Smooth muscle cell (in vitro differentiated cells): ENCODE measurements around the gene MYH7B. TPM values are rescaled to one million over a fixed set of nuclear protein-coding genes. Genes with fewer than 3 reads are reported as not detected.

Source experiments
- DNase-seq: peaks from one replicate; lab custom pipeline; 2025; ENCODE audit not compliant: unreplicated experiment; lab: John Stamatoyannopoulos, UW
- H2AFZ ChIP-seq: fragments of 200-600 bp; sonication (generic); 2 replicates; pipeline ENCODE4 v1.6.0; 2016; ENCODE audit warnings: antibody characterized with exemption, low read depth, mild to moderate bottlenecking
- H3F3A ChIP-seq: fragments of 200-600 bp; sonication (generic); 2 replicates; pipeline ENCODE4 v1.6.0; 2017; ENCODE audit warnings: antibody characterized with exemption, low read depth
- H3K27ac ChIP-seq: fragments of 200-600 bp; sonication (generic); 2 replicates; pipeline ENCODE4 v1.5.1; 2016; ENCODE audit warnings: low read depth, mild to moderate bottlenecking
- H3K27me3 ChIP-seq: fragments of 200-600 bp; sonication (generic); 2 replicates; pipeline ENCODE4 v1.6.1; 2016; ENCODE audit warnings: low read depth, mild to moderate bottlenecking
- H3K36me3 ChIP-seq: fragments of 200-600 bp; sonication (generic); 2 replicates; pipeline ENCODE4 v1.5.1; 2016; ENCODE audit warnings: low read depth
- H3K4me1 ChIP-seq: fragments of 200-600 bp; sonication (generic); 2 replicates; pipeline ENCODE4 v1.5.1; 2016; ENCODE audit warnings: low read depth
- H3K4me2 ChIP-seq: fragments of 200-600 bp; sonication (generic); 2 replicates; pipeline ENCODE4 v1.6.0; 2016; ENCODE audit warnings: mild to moderate bottlenecking
- H3K4me3 ChIP-seq: fragments of 200-600 bp; sonication (generic); 2 replicates; pipeline ENCODE4 v1.5.1; 2016; ENCODE audit warnings: mild to moderate bottlenecking
- H3K79me2 ChIP-seq: fragments of 200-600 bp; sonication (generic); 2 replicates; pipeline ENCODE4 v1.6.0; 2016; ENCODE audit warnings: low read depth, mild to moderate bottlenecking
- H3K9ac ChIP-seq: fragments of 200-600 bp; sonication (generic); 2 replicates; pipeline ENCODE4 v1.6.0; 2016; ENCODE audit warnings: low read depth
- H3K9me3 ChIP-seq: fragments of 200-600 bp; sonication (generic); replicated peaks from 2 replicates; pipeline ENCODE4 v1.5.1; 2016; ENCODE audit warnings: low read depth
- H4K20me1 ChIP-seq: fragments of 200-600 bp; sonication (generic); 2 replicates; pipeline ENCODE4 v1.6.0; 2016; ENCODE audit warnings: low read depth
- CTCF ChIP-seq: fragments of 200-600 bp; sonication (generic); IDR thresholded peaks from 2 replicates; pipeline ENCODE4 v1.5.1; 2017; ENCODE audit warnings: borderline replicate concordance, mild to moderate bottlenecking, antibody characterized with exemption; ENCODE audit not compliant: insufficient read depth, poor library complexity, severe bottlenecking
- WGBS: methylation state at CpG from one replicate; pipeline ENCODE4 v1.1.7; 2016; ENCODE audit warnings: low lambda C conversion rate; 5-methylcytosine and 5-hydroxymethylcytosine counted together
- polyA plus RNA-seq: library from polyadenylated mRNA; unstranded; fragments of >200 nt; fragmentation: Nextera tagmentation; extraction: Ambion mirVana; gene quantifications from 2 replicates; pipeline ENCODE4 v1.2.1, GENCODE V29; 2016
- total RNA-seq: library from RNA; depleted of rRNA; stranded (reverse); fragments of >200 nt; gene quantifications from 2 replicates; pipeline ENCODE4 v1.2.3, GENCODE V29; 2014

Gene MYH7B
- total and polyA plus RNA-seq, 2 experiments from 2014 or later: 0.67 TPM; not detected in 1

GRCh38 chr20:35002426-35003210 is 47.0 kb downstream of the MYH7B start:
- Histone ChIP-seq H4K20me1 (peaks cover 25% of the 10 kb centered on the region), H2AFZ (no peak overlapping the region), H3K79me2 (no peaks in the 10 kb centered on the region), H3K36me3 (peaks cover 11% of the 10 kb centered on the region), H3K4me2 (no peak overlapping the region), H3K4me3 (no peak overlapping the region), H3K9ac (no peak overlapping the region), H3K27me3 (no peaks in the 10 kb centered on the region), H3K9me3 (no peaks in the 10 kb centered on the region), H3K27ac (no peak overlapping the region), H3F3A (no peaks in the 10 kb centered on the region), H3K4me1 (no peaks in the 10 kb centered on the region)
- no peak for TF ChIP-seq CTCF
- WGBS: 95% methylated on average over 10 of the region's 10 CpGs
- no peak for DNase-seq

GRCh38 chr20:35003211-35004031 is 47.8 kb downstream of the MYH7B start:
- Histone ChIP-seq H3K79me2 (no peaks in the 10 kb centered on the region), H3K27me3 (no peaks in the 10 kb centered on the region), H4K20me1 (peaks cover 17% of the 10 kb centered on the region), H3K4me2 (no peak overlapping the region), H3K4me1 (no peaks in the 10 kb centered on the region), H2AFZ (no peak overlapping the region), H3F3A (no peaks in the 10 kb centered on the region), H3K9me3 (no peaks in the 10 kb centered on the region), H3K4me3 (no peak overlapping the region), H3K36me3 (peaks cover 11% of the 10 kb centered on the region), H3K9ac (no peak overlapping the region), H3K27ac (no peak overlapping the region)
- DNase-seq: no peak
- WGBS: 95% methylated on average over 25 of the region's 25 CpGs
- TF ChIP-seq CTCF: no peak

DNA sequence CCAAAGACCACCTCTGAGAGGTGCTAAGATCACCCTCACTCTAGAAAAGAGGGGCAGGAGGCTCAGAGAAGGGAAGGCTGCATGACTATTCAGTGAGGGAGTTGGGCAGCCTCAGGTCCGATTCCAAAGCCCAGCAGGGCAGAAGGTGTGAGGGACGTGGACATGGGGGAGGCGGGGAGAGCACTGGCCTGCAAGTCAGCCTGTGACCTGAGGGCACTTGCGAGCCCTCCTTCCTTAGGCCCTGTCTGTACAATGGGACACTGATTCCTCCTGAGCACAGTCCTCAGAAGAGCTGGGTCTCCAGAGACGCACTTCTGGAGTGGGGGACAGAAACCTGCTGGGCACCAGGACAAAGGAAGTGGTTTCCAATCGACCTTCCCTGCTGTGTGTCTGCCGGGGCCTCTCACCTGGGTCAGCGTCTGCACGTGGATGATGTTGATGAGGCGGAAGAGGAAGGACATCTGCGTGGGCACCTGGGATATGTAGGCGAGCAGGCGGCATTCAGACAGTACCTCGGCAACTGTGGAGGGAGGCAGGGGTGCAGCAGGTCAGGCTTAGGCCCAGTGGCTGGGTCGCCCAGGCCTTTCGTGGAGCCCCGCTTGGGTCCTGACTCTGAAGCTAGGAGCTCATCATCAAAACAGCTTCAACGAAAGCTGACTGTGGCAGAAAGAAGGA is 48.5 kb downstream of the MYH7B start:
- Histone ChIP-seq H4K20me1 (peaks cover 15% of the 10 kb centered on the region), H2AFZ (no peak overlapping the region), H3K79me2 (no peaks in the 10 kb centered on the region), H3K9ac (no peak overlapping the region), H3K4me3 (no peak overlapping the region), H3F3A (no peaks in the 10 kb centered on the region), H3K27ac (no peak overlapping the region), H3K9me3 (no peaks in the 10 kb centered on the region), H3K27me3 (no peaks in the 10 kb centered on the region), H3K4me1 (no peaks in the 10 kb centered on the region), H3K36me3 (peaks cover 11% of the 10 kb centered on the region), H3K4me2 (no peak overlapping the region)
- no peak for DNase-seq
- no peak for TF ChIP-seq CTCF
- 93% methylated on average over 17 of the region's 18 CpGs for WGBS
